RWPE1 (cell line): Measurements from ENCODE around the gene LYRM1.

Source experiments
- CTCF ChIA-PET: fragments of 350-600 bp; sonication (Branson Sonifier 250); formaldehyde crosslinking; extraction: SDS; loops from one replicate; lab custom pipeline; 2021; lab: Yijun Ruan, JAX
- POLR2A ChIA-PET: fragments of 400-600 bp; formaldehyde crosslinking; extraction: SDS; loops from one replicate; lab custom pipeline; 2020; ENCODE audit warnings: antibody characterized with exemption; ENCODE audit not compliant: low non-redundant PET; lab: Yijun Ruan, JAX
- DNase-seq: peaks from one replicate; pipeline ENCODE4 v3.0.0; 2012; ENCODE audit warnings: low spot score
- H3K27ac ChIP-seq: fragments of 450-650 bp; 2 replicates; pipeline ENCODE4 v1.5.1; 2017
- TF ChIP-seq, protein P1 (sequence below): fragments of 450-650 bp; conservative IDR thresholded peaks from 2 replicates; pipeline ENCODE4 v1.5.1; 2017; ENCODE audit warnings: low read depth, mild to moderate bottlenecking

The LYRM1 gene

DNA sequence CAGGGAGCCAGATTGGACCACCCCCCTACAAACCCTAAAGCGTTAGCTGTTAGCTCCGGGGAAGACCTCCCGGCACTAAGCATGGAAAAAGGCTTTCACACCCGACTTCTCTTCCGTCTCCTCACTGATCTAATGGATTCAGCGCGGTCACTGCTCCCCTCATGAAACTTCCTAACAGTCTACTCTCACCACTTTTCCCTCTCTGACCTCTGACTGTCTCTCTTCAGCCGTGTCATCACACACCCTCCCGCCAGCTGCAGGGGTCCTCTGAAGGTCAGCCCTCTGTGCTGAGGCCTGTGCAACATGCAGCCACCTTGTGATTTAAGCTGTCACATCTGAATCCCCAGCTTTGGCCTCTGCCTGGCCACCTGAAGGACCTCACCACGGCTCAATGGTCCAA lies 15.7 kb downstream of the LYRM1 start:
- TF ChIP-seq, protein P1, sequence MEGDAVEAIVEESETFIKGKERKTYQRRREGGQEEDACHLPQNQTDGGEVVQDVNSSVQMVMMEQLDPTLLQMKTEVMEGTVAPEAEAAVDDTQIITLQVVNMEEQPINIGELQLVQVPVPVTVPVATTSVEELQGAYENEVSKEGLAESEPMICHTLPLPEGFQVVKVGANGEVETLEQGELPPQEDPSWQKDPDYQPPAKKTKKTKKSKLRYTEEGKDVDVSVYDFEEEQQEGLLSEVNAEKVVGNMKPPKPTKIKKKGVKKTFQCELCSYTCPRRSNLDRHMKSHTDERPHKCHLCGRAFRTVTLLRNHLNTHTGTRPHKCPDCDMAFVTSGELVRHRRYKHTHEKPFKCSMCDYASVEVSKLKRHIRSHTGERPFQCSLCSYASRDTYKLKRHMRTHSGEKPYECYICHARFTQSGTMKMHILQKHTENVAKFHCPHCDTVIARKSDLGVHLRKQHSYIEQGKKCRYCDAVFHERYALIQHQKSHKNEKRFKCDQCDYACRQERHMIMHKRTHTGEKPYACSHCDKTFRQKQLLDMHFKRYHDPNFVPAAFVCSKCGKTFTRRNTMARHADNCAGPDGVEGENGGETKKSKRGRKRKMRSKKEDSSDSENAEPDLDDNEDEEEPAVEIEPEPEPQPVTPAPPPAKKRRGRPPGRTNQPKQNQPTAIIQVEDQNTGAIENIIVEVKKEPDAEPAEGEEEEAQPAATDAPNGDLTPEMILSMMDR: no peak
- ChIA-PET POLR2A (no interaction called here), CTCF (no interaction called here)
- no peak overlapping the region; the same call in 1 of the 2 replicates for H3K27ac ChIP-seq
- no peak for DNase-seq

DNA sequence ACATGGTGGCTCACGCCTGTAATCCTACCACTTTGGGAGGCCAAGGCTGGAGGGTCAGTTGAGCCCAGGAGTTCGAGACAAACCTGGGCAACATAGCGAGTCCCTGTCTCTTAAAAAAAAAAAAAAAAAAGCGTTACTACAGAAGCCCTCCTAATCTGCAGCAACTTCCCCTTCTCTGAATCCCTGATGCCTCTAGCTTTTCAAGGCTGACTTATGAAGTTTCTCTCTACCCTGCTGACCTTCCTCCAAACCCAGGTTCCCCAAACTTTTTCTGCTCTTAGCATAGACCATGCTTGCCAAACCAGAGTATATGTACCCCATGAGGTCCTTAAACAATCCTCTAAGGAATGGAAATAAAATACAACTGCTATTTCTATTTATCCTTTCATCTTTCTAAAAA lies 16.4 kb downstream of the LYRM1 start:
- POLR2A ChIA-PET: no interaction called here

DNA sequence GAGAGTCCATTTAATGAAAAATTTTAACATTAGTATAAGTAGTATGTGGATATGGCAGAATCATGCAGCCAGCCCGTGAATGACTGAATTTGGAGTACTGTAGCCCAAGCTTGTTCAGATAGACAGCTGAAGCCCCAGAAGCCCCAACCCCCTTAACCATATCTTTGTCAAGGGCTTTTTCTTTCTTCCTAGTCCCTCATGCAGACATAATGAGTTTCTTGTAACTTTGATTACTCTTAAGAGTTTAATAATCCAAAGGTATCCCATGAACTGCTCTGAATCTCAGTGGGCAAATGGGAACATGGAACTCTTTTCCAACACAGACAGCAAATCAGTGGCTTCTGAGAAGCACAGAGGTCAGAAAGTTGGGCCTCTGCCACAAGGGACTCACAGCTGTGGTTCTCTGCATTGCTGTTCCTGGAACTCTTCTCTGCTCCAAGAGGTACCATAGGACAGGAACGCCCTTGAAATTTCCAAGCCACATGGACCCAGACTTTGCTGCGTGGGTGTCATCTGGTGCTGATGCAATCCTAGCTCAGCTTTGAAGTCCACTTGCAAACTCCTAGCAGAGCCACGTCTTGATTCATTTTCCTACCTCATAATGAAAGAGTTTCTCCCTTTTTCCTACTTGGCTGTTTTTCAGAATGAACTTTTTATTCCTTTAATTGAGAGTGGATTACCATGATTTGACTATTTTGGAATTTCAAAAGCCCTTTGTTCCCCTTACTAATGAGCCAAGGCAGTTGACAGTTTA lies 18.1 kb downstream of the LYRM1 start:
- TF ChIP-seq, protein P1: no peak
- POLR2A ChIA-PET: no interaction called here
- no peak for DNase-seq
- H3K27ac ChIP-seq: no peak overlapping the region
- CTCF ChIA-PET: no interaction called here

More for the DNA sequence above, 16.4 kb downstream of the LYRM1 start:
- TF ChIP-seq, protein P1: no peak
- CTCF ChIA-PET: no interaction called here
- no peak overlapping the region for H3K27ac ChIP-seq
- no peak for DNase-seq

- CTCF ChIA-PET: interaction anchor here (0.7 kb wide), 1 partner anchor 71 kb away, joined by 3 read pairs; no protein-coding TSS in a partner anchor
- POLR2A ChIA-PET: no interaction called here
- DNase-seq: no peak
- no peak overlapping the region for H3K27ac ChIP-seq
- TF ChIP-seq, protein P1: no peak
Measured at GRCh38 chr16:20920091-20920490, 19.5 kb downstream of the LYRM1 start.

- no peak for DNase-seq
- no peak overlapping the region for H3K27ac ChIP-seq
- CTCF ChIA-PET: no interaction called here
- POLR2A ChIA-PET: no interaction called here
- TF ChIP-seq, protein P1: no peak
Measured at GRCh38 chr16:20920799-20921198, 20.2 kb downstream of the LYRM1 start.

DNA sequence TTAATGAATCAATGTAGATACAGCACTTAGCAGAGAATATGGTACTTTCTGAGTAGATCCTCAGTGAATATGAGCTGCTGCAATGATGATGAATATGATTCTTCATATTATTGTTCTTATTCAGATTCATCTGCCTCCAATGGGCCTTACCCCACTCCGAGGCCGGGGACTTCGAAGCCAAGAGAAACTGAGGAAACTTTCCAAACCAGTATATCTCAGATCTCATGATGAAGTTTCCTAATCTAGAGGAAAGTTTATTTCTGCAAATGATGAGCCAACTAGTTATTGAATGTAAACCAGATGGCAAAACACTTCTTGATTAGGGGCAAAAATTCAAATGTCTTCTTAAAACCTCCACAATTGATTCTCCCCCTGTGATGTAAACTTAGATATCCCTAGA lies 23.3 kb downstream of the LYRM1 start:
- H3K27ac ChIP-seq: no peak overlapping the region
- ChIA-PET CTCF (no interaction called here), POLR2A (no interaction called here)
- no peak for DNase-seq
- TF ChIP-seq, protein P1: no peak
